Stomach smooth muscle (tissue), 2 donors: Measurements from ENCODE around the gene MYBPC2.

Experiments used
- H3K27ac ChIP-seq: one replicate; pipeline ENCODE4 v1.7.0; 2013; ENCODE audit warnings: mild to moderate bottlenecking, low read length, inconsistent platforms
- H3K27me3 ChIP-seq, 2 donors: one replicate each; pipeline ENCODE4 v1.7.0; 2013; ENCODE audit warnings: low read length in 2 of 2; ENCODE audit not compliant: insufficient read depth in 2 of 2, control insufficient read depth in 1 of 2
- H3K36me3 ChIP-seq, 2 donors: one replicate each; pipeline ENCODE4 v1.7.0; 2013; ENCODE audit warnings: low read length in 2 of 2; ENCODE audit not compliant: control insufficient read depth in 2 of 2, insufficient read depth in 2 of 2
- H3K4me1 ChIP-seq: one replicate; pipeline ENCODE4 v1.7.0; 2013; ENCODE audit warnings: low read length; ENCODE audit not compliant: control insufficient read depth, insufficient read depth
- H3K4me3 ChIP-seq, 2 donors: one replicate each; pipeline ENCODE4 v1.7.0; 2013; ENCODE audit warnings: low read length in 2 of 2
- H3K9ac ChIP-seq, 2 donors: one replicate each; pipeline ENCODE4 v1.7.0; 2013; ENCODE audit warnings: low read length in 2 of 2, mild to moderate bottlenecking in 1 of 2
- H3K9me3 ChIP-seq, 2 donors: one replicate each; pipeline ENCODE4 v1.7.0; 2013; ENCODE audit warnings: low read length in 2 of 2; ENCODE audit not compliant: control insufficient read depth in 2 of 2
- donor health status: healthy.
- donor health status: Pancreatic carcinoma.

MYBPC2 gene

DNA sequence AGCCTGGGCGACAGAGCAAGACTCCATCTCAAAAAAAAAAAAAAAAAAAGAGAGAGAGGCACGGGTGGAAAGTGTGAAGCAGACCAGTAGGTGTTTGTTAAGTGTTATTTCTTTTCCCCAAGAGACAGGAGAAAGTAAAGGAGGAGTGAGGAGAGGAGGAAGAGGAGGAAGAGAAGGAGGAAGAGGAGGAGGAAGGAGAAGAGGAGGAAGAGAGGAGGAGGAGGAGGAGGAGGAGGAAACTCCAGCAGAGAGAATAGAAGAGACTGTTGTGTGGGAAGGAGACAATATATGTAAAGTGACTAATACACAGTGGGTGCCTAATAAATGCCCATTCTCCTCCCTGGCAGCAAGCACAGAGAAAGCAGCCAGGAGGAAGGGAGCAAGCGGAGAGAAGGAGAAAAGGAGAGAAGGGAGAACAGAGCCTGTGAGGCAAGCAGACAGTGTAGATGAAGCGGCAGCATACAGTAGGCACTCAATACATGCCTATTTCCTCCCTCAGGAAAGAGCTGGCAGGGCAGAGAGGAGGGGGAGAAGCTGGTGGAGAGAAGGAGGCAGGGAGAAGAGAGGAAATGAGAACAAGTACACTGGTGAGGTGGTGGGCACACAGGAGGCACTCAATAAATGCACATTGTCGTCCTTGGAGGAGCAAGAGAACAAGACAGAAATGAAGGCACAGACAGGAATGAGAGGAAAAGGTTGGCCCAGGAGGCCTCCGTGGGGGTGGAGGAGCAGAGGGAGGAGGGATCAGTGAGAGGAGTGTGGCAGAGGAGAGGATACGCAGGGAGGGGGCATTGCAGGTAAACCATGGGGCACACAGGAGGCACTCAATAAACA, 61.7 kb downstream of the MYBPC2 start:
- no peak overlapping the region for H3K9ac ChIP-seq
- H3K4me1 ChIP-seq = no peaks in the 10 kb centered on the region
- no peaks in the 10 kb centered on the region for H3K36me3 ChIP-seq
- no peaks in the 10 kb centered on the region for H3K9me3 ChIP-seq
- H3K27me3 ChIP-seq = peaks cover 0 to 5% of the 10 kb centered on the region in 2 donors
- no peak overlapping the region for H3K4me3 ChIP-seq
- H3K27ac ChIP-seq = no peak overlapping the region

DNA sequence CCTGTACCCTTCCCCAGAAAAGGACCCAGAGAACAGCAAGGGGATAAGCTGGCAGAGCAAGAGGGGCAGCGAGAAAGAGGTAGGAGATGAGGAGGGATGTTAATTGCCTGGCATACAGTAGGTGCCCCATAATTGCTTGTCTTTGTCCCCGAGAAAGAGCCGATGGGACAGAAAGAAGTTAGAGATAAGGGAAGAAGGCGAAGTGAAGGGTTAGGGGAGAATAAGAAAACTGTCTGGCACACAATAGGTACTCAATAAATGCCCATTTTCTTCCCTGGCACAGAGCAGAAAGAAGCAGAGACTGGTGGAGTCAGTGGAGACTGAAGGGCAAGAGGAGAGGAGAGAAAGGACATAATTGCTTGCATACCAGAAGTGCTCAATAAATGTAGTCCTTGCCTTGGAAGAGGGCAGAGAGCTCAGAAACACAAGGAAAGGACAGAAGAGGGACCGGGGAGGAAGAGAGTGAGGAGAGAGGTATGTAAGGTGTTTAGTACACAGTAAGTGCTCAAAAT, 62.4 kb downstream of the MYBPC2 start:
- peaks cover 0 to 2% of the 10 kb centered on the region in 2 donors for H3K27me3 ChIP-seq
- no peaks in the 10 kb centered on the region for H3K36me3 ChIP-seq
- H3K9me3 ChIP-seq = no peaks in the 10 kb centered on the region
- H3K4me3 ChIP-seq = no peak overlapping the region
- H3K9ac ChIP-seq = no peak overlapping the region
- H3K4me1 ChIP-seq = no peaks in the 10 kb centered on the region
- H3K27ac ChIP-seq = no peak overlapping the region

DNA sequence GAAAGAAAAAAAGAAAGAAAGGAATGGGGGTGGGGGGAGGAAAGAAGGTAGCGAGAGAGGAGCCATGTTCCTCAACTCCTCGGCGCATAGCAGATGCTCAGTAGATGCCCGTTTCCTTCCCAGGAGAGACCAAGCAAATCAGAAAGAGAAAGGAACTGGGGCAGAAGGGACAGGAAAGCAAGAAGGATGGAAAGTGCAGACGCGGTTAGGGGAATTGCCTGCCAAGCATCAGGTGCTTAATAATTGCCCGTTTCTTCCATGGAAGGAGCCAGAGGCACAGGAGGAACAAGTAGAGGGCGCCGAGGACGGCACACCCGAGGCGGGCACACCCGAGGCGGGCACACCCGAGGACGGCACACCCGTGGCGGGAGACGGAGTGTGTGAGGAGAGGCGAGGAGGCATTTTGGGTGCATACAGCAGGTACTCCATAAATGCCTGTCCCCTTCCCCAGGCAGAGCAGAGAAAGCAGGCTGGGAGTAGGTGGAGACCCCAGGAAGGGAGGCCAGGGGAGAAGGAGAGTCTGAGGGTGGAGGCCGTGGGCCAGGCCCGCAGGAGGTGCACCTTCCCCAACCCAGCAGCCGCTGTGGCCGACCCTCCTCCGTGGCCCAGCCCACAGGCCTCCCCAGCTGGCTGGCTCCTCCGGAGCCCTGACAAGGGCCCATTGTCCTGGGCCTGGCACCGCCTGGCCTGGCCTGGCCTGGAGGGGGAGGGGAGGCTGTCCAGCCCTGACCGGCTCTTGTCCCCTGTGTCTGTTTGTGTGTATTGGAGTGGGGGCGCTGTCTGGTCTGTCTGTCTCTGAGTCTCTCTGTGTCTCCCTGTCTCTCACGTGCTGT, 63.7 kb downstream of the MYBPC2 start:
- H3K27me3 ChIP-seq = no peaks in the 10 kb centered on the region
- H3K9ac ChIP-seq = no peak overlapping the region
- no peak overlapping the region for H3K27ac ChIP-seq
- H3K9me3 ChIP-seq = no peaks in the 10 kb centered on the region
- no peaks in the 10 kb centered on the region for H3K4me1 ChIP-seq
- no peak overlapping the region for H3K4me3 ChIP-seq
- H3K36me3 ChIP-seq = no peaks in the 10 kb centered on the region

DNA sequence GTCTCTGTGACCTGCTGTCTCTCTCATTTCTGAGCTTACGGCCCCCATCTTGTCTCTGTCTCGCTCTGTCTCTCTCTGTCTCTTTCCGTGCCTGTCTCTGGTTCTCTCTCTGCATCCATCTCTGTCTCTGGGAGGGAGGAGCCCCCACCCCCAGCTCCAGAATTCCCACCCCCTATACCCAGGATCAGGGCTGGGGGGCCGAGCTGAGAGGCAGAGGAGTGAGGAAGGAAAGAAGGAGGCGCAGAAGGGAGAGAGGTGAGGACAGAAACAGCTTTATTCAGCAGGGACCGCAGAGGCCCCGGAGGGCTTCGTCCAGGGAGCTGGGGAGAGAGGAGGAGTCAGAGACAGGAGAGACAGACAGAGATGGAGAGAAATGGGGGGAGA, 64.3 kb downstream of the MYBPC2 start:
- Histone ChIP-seq H3K9me3 (no peaks in the 10 kb centered on the region), H3K36me3 (no peaks in the 10 kb centered on the region), H3K4me1 (no peaks in the 10 kb centered on the region), H3K4me3 (no peak overlapping the region), H3K27me3 (no peaks in the 10 kb centered on the region), H3K27ac (no peak overlapping the region), H3K9ac (no peak overlapping the region)

GRCh38 chr19:50498219-50499056, 65.7 kb downstream of the MYBPC2 start:
- Histone ChIP-seq H3K27ac (no peak overlapping the region), H3K9me3 (no peaks in the 10 kb centered on the region), H3K9ac (no peak overlapping the region), H3K4me3 (no peak overlapping the region), H3K4me1 (no peaks in the 10 kb centered on the region), H3K27me3 (no peaks in the 10 kb centered on the region), H3K36me3 (no peaks in the 10 kb centered on the region)

DNA sequence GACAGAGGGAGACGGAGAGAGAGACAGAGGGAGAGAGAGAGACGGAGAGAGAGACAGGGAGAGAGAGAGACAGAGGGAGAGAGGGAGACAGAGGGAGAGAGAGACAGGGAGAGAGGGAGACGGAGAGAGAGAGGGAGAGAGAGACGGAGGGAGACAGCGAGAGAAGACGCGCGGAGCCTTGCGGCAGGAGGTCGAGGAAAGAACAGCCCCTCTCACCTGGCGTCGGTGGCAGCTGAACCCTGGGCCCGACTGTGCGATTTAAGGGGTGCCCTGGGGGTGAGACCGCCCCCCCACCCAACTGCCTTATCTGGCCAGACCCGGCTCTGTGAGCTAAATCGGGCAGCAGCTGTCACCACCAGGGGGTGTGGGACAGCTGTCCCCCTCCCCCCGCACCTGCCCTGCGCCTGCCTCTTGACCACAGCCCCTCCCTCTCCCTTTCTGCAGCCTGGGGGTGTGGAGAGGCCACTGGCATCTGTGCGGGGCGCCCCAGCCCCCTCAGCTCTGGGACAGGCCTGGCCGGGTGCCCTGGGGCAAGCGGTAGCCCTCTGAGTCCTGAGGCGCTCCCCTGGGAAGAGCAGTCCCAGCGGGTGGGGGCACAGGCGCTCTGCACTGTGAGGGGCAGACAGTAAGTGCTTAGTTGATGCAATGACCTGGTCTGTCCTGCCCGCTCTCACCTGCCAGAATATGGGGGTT, 67.5 kb downstream of the MYBPC2 start:
- no peaks in the 10 kb centered on the region for H3K27me3 ChIP-seq
- H3K4me1 ChIP-seq = no peaks in the 10 kb centered on the region
- H3K4me3 ChIP-seq = no peak overlapping the region
- no peaks in the 10 kb centered on the region for H3K9me3 ChIP-seq
- no peak overlapping the region for H3K27ac ChIP-seq
- no peaks in the 10 kb centered on the region for H3K36me3 ChIP-seq
- no peak overlapping the region for H3K9ac ChIP-seq

- no peaks in the 10 kb centered on the region for H3K4me1 ChIP-seq
- no peaks in the 10 kb centered on the region for H3K36me3 ChIP-seq
- no peak overlapping the region for H3K27ac ChIP-seq
- no peaks in the 10 kb centered on the region for H3K27me3 ChIP-seq
- H3K9me3 ChIP-seq = no peaks in the 10 kb centered on the region
- H3K9ac ChIP-seq = no peak overlapping the region
- H3K4me3 ChIP-seq = no peak overlapping the region
Observed at GRCh38 chr19:50500753-50501151, 68.1 kb downstream of the MYBPC2 start.

GRCh38 chr19:50501186-50501567, 68.5 kb downstream of the MYBPC2 start:
- Histone ChIP-seq H3K4me3 (no peak overlapping the region), H3K36me3 (no peaks in the 10 kb centered on the region), H3K9me3 (no peaks in the 10 kb centered on the region), H3K9ac (no peak overlapping the region), H3K27ac (no peak overlapping the region), H3K4me1 (no peaks in the 10 kb centered on the region), H3K27me3 (no peaks in the 10 kb centered on the region)

GRCh38 chr19:50501568-50502475, 69.1 kb downstream of the MYBPC2 start:
- Histone ChIP-seq H3K4me3 (no peak overlapping the region), H3K4me1 (no peaks in the 10 kb centered on the region), H3K27me3 (no peaks in the 10 kb centered on the region), H3K36me3 (no peaks in the 10 kb centered on the region), H3K9ac (no peak overlapping the region), H3K9me3 (no peaks in the 10 kb centered on the region), H3K27ac (no peak overlapping the region)
